ENCODE data around the gene ZNF25.
A peak's percentile ranks its signal among the peaks of the same experiment; 100 is the strongest.
"Not testable (repeated sequence)": the region's sequence is repeated elsewhere in the genome, so short reads cannot be mapped to it uniquely, and the experiment has no call there.

Gene ZNF25

GRCh38 chr10:37976091-37976879 lies at the start of gene ZNF25:
Gene ZNF25 (minus strand): TSS chr10:37976647. CDS start chr10:37971722, 4,925 bp downstream.
- peak; percentile 98 for DNase-seq

- DNase-seq, result no peak
Measured at GRCh38 chr10:38025283-38025682, 48.8 kb upstream of the ZNF25 start.

GRCh38 chr10:38019124-38019523 lies 42.7 kb upstream of the ZNF25 start:
- DNase-seq, result not testable (repeated sequence)

GRCh38 chr10:38016354-38016753 lies 39.9 kb upstream of the ZNF25 start:
- DNase-seq, result no peak

GRCh38 chr10:38010119-38010903 lies 33.9 kb upstream of the ZNF25 start, which contains the start of gene ZNF33A:
Gene ZNF33A (plus strand): TSS chr10:38010675. CDS start chr10:38012342, 1,667 bp downstream.
- DNase-seq, result peak; percentile 95

- no peak for DNase-seq
Measured at GRCh38 chr10:38007991-38008390, 31.5 kb upstream of the ZNF25 start.

- no peak for DNase-seq
Measured at GRCh38 chr10:38007551-38007950, 31.1 kb upstream of the ZNF25 start.

GRCh38 chr10:38003588-38003987 lies 27.1 kb upstream of the ZNF25 start:
- DNase-seq, result no peak

GRCh38 chr10:38003026-38003425 lies 26.6 kb upstream of the ZNF25 start:
- DNase-seq, result no peak

GRCh38 chr10:38000474-38000873 lies 24.0 kb upstream of the ZNF25 start:
- not testable (repeated sequence) for DNase-seq

GRCh38 chr10:37998920-37999319 lies 22.5 kb upstream of the ZNF25 start:
- not testable (repeated sequence) for DNase-seq

GRCh38 chr10:37992083-37992482 lies 15.6 kb upstream of the ZNF25 start:
- DNase-seq, result no peak

- no peak for DNase-seq
Measured at GRCh38 chr10:37991655-37992054, 15.2 kb upstream of the ZNF25 start.

GRCh38 chr10:37976880-37977203 lies 395 bp upstream of the ZNF25 start:
- no peak for DNase-seq

GRCh38 chr10:37975401-37975991 lies 951 bp downstream of the ZNF25 start:
- DNase-seq, result peak; percentile 3

GRCh38 chr10:37972396-37972795 lies 4.1 kb downstream of the ZNF25 start:
- no peak for DNase-seq

GRCh38 chr10:37965006-37965405 lies 11.4 kb downstream of the ZNF25 start:
- no peak for DNase-seq

- no peak for DNase-seq
Measured at GRCh38 chr10:37960591-37961137, 15.8 kb downstream of the ZNF25 start.

GRCh38 chr10:37957841-37958240 lies 18.6 kb downstream of the ZNF25 start:
- no peak for DNase-seq

- DNase-seq, result no peak
Measured at GRCh38 chr10:37952926-37953325, 23.5 kb downstream of the ZNF25 start.

- DNase-seq, result no peak
Measured at GRCh38 chr10:37952043-37952755, 24.2 kb downstream of the ZNF25 start.

GRCh38 chr10:37948210-37948609 lies 28.2 kb downstream of the ZNF25 start:
- DNase-seq, result no peak

GRCh38 chr10:37947526-37947925 lies 28.9 kb downstream of the ZNF25 start:
- DNase-seq, result no peak

Measured in CD4-positive, alpha-beta T cell treated with Interleukin-6 for 4 hours (primary cell).